GM12874 (cell line): ENCODE measurements around the gene C1orf174.

Experiments used
- CTCF ChIP-seq: IDR thresholded peaks from 2 replicates; pipeline ENCODE4 v1.5.1; 2011; ENCODE audit warnings: low read depth, mild to moderate bottlenecking, control low read depth, low read length, moderate library complexity; ENCODE audit not compliant: insufficient read depth

Gene C1orf174

GRCh38 chr1:3900150-3900968 lies at the start of gene C1orf174:
TSS of gene C1orf174 (minus strand) at chr1:3900272. CDS start at chr1:3900186, 86 bp downstream.
- no peak for TF ChIP-seq CTCF

- no peak for TF ChIP-seq CTCF
Measured at GRCh38 chr1:3948344-3948743, 48.3 kb upstream of the C1orf174 start.

- no peak for TF ChIP-seq CTCF
Measured at GRCh38 chr1:3945916-3946840, 46.1 kb upstream of the C1orf174 start.

DNA sequence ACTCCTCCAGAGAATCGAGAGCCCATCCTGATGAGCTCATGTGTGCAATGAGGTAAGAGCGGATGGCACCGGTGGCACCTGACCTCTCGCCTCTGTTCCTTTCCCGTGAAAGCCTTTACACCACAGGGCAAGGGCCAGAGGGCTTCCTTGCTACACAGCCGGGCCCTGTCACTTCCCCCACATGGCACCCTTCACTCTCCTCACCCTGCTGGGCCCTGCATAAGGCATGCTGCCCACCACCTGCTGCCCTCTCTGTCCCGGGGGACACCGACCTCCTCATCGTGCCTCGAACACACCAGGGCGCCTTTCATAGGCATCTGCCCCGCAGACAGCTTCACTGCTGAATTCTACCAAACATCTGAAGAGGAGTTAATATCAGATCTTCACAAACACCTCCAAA lies 45.1 kb upstream of the C1orf174 start:
- TF ChIP-seq CTCF: no peak

DNA sequence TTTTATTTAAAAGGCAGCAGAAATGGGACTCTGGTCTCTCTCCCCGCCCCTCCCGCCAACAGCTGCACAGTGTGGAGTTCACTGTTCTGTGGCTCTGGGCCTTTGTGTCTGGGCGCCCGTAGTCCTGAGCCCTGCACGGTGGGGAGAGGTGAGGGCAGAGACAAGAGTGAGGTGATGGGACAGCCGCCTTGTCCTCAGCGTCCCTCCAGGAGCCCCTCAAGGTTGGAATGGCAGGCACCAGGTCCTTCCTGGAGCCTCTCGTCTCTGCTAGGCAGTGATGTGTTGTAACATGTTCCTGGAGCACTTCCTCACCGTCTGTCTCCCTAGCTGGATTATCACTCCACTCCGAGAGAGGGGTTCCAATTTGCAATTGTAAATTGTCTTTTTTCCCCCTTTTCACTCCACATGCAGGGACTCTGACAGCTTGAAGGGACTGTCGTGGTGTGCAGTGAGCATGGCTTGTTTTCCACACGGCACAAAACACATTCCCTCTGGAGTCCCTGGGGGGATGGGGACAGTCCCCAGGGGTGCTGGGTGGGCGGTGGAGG lies 44.6 kb upstream of the C1orf174 start:
- TF ChIP-seq CTCF: no peak

- TF ChIP-seq CTCF: no peak
Measured at GRCh38 chr1:3943806-3944577, 43.9 kb upstream of the C1orf174 start.

GRCh38 chr1:3943123-3943431 lies 43.0 kb upstream of the C1orf174 start:
- TF ChIP-seq CTCF: no peak
